ENCODE data around the gene TMED10. TPM values are rescaled to one million over a fixed set of nuclear protein-coding genes. Genes with fewer than 3 reads are reported as not detected.

The TMED10 gene
- total and polyA plus RNA-seq, 11 donors, result 56.4 to 398 (median 275) TPM

DNA sequence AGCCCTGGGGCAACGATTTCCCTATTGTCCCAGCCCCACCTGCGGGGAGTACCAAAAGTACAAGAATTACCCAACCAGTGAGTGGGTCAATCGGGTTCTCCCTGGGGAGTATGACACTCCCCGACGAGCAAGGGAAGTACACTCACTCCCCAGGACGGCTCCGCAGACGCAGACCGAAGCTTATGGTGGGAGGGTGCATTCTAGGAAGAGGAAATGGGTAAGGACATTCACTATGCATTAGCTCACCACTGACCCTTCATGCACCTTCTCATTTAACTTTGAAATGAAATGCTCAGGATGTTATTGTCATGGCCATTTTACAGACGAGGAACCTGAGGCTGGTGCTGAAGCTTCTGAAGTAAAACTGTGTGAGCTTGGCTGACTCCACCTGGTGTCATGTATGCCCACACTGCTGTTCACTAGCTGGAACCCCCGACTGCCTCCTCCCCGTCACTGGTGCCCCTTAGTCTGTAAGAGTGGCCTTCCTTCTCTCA, 45.8 kb upstream of the TMED10 start:
- intact Hi-C loops (cut with DNase I), result no loop called here
- peak in 4 of 5 donors; percentile 25 to 66 (median 48) for DNase-seq
- Histone ChIP-seq H3K9me3 (no peaks in the 10 kb centered on the region), H3K27me3 (no peaks in the 10 kb centered on the region), H3K36me3 (no peaks in the 10 kb centered on the region), H3K4me1 (peaks cover 0 to 45% (median 0%) of the 10 kb centered on the region in 12 donors), H3K27ac (no peak overlapping the region), H3K4me3 (no peak overlapping the region)
- TF ChIP-seq, protein P1, sequence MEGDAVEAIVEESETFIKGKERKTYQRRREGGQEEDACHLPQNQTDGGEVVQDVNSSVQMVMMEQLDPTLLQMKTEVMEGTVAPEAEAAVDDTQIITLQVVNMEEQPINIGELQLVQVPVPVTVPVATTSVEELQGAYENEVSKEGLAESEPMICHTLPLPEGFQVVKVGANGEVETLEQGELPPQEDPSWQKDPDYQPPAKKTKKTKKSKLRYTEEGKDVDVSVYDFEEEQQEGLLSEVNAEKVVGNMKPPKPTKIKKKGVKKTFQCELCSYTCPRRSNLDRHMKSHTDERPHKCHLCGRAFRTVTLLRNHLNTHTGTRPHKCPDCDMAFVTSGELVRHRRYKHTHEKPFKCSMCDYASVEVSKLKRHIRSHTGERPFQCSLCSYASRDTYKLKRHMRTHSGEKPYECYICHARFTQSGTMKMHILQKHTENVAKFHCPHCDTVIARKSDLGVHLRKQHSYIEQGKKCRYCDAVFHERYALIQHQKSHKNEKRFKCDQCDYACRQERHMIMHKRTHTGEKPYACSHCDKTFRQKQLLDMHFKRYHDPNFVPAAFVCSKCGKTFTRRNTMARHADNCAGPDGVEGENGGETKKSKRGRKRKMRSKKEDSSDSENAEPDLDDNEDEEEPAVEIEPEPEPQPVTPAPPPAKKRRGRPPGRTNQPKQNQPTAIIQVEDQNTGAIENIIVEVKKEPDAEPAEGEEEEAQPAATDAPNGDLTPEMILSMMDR (IDR thresholded peaks at IDR 0.05), result no peak
- no peak for TF ChIP-seq POLR2A (IDR thresholded peaks at IDR 0.05)
- WGBS, 4 donors, result 49 to 63% (median 53%) methylated on average over 12 of the region's 12 CpGs
- peak; percentile 59 to 86 (median 76) for ATAC-seq

DNA sequence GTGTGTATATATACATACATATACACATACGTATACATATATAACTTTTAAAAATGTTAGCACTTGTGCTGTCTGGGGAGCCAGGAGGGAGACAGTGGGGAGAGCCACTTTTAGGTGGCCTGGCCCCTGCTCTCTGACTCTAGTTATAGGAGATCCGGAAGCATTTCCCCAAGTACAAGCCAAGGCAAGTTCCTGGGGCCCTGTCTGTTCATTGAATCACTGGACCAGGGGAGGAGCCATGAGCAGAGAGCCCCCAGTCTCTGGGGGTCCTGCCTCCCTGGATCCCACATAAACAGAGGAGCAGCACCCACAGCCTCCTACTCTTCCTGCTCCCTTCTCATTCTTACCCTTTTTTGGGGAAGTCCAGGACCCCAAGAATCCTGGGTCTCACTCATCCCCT, 45.4 kb upstream of the TMED10 start:
- TF ChIP-seq, protein P1 (IDR thresholded peaks at IDR 0.05), result no peak
- no peak for TF ChIP-seq POLR2A (IDR thresholded peaks at IDR 0.05)
- ATAC-seq (no peak), DNase-seq (no peak)
- no peaks in the 10 kb centered on the region for H3K9me3 ChIP-seq
- no peaks in the 10 kb centered on the region for H3K36me3 ChIP-seq
- H3K27me3 ChIP-seq, result no peaks in the 10 kb centered on the region
- no peak overlapping the region for H3K27ac ChIP-seq
- WGBS, 4 donors, result 72 to 92% (median 79%) methylated on average over 2 of the region's 2 CpGs
- H3K4me1 ChIP-seq, result peaks cover 0 to 44% (median 0%) of the 10 kb centered on the region in 12 donors
- intact Hi-C loops (cut with DNase I), result no loop called here
- no peak overlapping the region for H3K4me3 ChIP-seq

- DNase-seq, result no peak
- H3K9me3 ChIP-seq, result no peaks in the 10 kb centered on the region
- ATAC-seq, result no peak
- WGBS, 4 donors, result 65 to 75% (median 71%) methylated on average over 9 of the region's 9 CpGs
- no peak for TF ChIP-seq POLR2A (IDR thresholded peaks at IDR 0.05)
- TF ChIP-seq, protein P1 (IDR thresholded peaks at IDR 0.05), result no peak
- peaks cover 0 to 44% (median 0%) of the 10 kb centered on the region in 12 donors for H3K4me1 ChIP-seq
- no peaks in the 10 kb centered on the region for H3K27me3 ChIP-seq
- H3K36me3 ChIP-seq, result no peaks in the 10 kb centered on the region
- no peak overlapping the region for H3K27ac ChIP-seq
- intact Hi-C loops (cut with DNase I), result no loop called here
- H3K4me3 ChIP-seq, result no peak overlapping the region
Measured at GRCh38 chr14:75220156-75220555, 43.7 kb upstream of the TMED10 start.

DNA sequence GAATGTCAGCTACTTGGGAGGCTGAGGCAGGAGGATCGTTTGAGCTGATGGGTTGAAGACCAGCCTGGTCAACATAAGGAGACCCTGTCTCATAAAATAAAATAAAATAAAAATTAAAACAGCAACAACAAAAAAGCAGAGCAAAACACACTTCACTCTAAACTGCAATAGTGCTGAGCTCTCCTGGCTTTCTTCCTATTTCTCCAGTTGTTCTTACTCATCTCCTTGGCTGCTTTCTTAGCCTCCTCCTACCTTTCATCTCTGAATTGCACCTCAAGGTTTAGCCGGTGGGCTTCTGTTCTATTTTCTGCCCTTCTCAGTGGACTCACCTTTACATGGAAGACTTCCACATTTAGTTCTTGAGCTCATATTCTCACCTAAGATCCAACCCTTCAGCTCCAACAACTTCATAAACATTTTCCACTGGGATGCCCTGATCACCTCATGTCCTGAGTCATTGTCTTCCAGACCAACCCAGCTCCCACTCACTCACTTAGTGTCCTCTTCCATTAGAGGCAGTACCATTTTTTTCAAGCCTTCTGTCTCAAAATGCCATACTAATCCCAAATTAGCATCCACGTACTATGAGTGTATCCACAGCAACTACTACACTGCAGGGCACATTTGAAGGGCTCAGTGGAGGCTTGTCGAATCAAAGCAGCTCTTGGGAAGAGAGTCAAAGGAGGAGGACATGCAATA, 41.2 kb upstream of the TMED10 start:
- WGBS, 4 donors, result 78 to 89% (median 85%) methylated on average over 4 of the region's 4 CpGs
- ATAC-seq, result no peak
- no peak for DNase-seq
- Histone ChIP-seq H3K27me3 (no peaks in the 10 kb centered on the region), H3K36me3 (no peaks in the 10 kb centered on the region), H3K4me3 (no peak overlapping the region), H3K4me1 (peaks cover 0 to 26% (median 0%) of the 10 kb centered on the region in 12 donors), H3K9me3 (no peaks in the 10 kb centered on the region), H3K27ac (no peak overlapping the region)
- no peak for TF ChIP-seq POLR2A (IDR thresholded peaks at IDR 0.05)
- TF ChIP-seq, protein P1 (IDR thresholded peaks at IDR 0.05), result no peak
- intact Hi-C loops (cut with DNase I), result no loop called here
